HTERT RPE-1 (cell line): ENCODE measurements around the gene SH3RF3.
"Not testable (repeated sequence)": the region's sequence is repeated elsewhere in the genome, so short reads cannot be mapped to it uniquely, and the experiment has no call there.

Experiments
- in situ Hi-C: fragments of 300-500 bp; cut with MboI; formaldehyde crosslinking; loops from 4 replicates; pipeline ENCODE4 v1.14.3; 2020; ENCODE audit warnings: low sequenced_read_pairs

SH3RF3 gene

DNA sequence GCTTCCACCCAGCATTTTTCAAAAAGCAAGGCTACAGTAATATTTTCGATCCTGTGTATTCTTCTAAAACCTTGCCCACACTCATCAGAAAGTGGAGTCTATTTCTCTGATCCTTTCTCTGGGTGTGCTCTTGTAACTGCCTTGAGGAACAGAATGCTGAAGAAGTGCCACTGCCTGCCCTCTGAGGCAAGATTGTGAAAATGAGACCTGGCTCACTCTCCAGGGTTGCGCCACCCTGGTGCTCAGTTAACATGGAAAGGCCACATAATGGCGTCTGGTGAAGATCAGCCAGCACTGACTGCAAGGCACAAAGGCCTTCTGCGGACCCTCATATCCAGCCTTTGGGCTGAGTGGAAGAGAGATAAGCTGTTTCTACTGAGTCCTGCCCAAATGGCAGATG, 11.2 kb upstream of the SH3RF3 start:
- in situ Hi-C loops = no loop called here

DNA sequence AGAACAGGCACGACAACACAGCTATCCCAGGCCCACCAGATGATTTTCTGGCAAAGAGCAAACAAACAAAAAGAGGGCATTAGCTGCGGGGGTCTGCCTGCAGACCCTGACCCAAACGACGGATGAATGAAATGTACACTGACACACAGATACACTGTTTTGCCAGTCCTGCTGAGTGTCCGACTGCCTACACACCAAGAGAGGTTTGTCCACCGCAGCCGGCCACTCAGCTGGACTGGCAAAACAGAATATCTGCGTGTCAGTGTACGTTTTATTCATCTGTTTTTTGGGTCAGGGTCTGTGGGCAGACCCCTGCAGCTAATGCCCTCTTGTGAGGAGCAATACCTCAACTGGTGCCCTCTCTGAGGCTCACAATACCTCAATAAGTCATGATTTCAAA, 10.7 kb upstream of the SH3RF3 start:
- in situ Hi-C loops = no loop called here

DNA sequence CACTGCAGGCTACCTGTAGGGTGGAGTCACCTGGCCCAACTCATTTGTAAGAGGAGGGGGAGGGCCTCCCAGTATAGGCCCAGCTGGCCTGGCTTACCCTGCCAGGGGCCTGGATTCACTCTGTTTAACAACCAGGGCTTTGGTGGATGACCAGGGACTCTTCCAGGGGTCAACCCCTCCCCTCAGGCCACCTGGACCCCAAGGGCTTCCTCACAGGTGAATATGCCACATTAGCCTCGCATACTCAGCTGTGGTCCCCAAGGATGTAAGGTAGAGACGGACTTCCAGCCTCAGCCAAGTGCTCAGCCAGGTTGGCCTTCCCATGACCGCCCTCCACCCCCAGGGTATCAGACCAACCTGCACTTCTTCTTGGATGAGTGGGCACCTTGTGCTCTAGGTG, 8.8 kb upstream of the SH3RF3 start:
- in situ Hi-C loops = no loop called here

DNA sequence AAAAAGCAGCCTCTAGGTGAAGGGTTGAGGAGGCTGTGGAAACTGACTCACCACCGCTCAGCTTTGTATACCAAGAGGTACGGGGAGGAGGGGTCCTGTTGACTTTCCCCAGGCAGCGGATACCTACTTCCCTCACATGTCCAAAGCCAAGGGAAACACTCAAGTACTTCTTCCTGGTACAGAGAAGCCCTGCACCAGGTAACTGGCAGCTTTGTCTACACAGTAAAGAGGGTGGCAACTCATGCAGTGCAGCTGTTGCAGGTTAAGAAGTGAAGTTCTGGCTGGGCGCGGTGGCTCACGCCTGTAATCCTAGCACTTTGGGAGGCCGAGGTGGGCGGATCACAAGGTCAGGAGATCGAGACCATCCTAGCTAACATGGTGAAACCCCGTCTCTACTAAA, 8.3 kb upstream of the SH3RF3 start:
- in situ Hi-C loops = not testable (repeated sequence)

DNA sequence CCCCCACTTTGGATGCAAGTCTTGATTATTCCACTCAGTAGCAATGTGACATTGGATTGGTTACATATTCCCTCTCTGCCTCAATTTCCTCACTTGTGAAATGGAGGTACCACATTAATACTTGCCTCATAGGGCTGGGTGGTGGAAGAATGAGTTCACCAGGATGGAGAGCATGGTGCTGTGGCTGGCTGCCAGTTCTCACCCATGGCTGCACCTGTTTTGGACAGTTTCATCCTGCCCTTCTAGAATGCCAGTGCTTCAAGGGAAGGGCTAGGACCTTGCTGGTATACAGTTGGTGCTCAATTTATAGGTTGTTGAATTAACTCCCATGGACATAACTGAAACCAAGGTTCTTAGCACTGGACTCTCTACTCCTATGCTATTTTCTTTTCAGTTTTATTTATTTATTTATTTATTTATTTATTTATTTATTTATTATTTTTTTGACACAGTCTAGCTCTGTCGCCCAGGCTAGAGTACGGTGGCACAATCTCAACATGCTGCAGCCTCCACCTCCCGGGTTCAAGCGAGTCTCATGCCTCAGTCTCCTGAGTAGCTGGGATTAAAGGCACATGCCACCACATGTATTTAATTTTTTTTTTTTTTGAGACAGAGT, 5.3 kb upstream of the SH3RF3 start:
- in situ Hi-C loops = no loop called here

DNA sequence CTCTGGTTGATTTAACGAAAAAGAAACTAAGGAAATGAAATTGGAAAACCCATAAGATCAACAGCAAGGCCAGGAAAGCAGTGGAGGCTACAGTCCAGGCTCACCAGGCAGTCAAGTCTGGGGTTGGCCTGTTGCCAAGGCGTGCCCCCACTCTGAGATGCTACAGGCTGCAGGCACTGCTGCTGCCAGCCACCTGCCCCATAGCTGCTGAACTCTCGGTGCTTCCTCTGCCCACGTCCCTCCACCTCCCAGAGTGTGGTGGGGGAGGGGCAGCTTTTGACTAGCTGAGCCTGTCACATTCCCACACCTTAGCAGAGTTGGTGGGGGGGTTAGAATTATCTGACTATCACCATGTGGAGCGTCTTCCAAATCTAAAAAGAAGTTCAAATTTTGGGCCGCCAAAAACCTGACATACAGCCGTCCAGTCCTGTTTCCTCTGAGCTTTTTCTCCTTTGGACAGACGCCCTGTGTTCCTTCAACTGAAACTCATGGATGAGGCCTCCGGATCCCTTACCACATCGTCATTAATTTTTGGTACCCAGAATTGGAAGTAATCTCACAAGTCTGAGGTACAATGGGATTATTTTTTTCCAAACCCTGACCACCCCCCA, 3.9 kb upstream of the SH3RF3 start:
- in situ Hi-C loops = no loop called here

DNA sequence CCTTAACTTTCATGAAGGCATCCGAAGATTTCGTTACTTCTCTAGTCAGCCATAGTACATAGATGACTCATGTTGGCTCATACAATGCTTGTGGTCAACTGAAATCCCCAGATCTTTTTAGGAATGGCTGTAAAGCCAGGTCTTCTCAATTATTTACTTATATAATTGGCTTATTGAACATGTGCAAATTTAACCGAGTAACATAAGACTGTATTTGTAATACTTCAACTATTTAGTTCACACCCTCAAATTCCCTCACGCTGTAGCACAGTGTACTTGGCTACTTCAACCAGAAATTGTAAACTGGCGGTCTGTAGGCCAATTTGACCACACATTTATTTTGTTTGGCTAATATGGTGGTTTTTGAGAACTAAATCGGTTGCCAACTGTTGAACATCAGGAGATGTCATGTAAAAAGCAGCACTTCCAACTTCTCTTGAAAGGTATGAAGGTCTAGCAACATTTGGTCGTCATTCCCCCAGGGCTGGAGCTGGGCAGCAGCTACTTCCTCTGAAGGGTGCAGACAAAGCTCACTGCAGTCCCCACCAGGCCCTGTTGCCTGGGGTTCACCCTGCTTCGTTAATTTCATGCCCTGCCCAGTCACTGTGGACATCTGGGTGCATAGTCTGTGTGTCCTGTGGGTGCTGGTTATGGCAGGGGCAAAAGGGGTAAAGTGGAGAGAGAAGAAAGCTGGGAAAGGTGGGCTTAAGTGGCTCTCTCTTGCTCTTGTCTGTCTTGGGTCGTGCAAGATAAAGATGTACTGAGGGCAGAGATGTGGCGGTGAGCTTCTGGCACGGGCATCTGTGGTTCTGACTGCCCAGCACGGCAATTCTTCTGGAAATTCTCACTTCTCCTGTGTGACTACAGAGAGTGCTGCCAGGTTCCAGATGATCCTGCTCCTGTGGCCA, 3.2 kb upstream of the SH3RF3 start:
- in situ Hi-C loops = no loop called here

DNA sequence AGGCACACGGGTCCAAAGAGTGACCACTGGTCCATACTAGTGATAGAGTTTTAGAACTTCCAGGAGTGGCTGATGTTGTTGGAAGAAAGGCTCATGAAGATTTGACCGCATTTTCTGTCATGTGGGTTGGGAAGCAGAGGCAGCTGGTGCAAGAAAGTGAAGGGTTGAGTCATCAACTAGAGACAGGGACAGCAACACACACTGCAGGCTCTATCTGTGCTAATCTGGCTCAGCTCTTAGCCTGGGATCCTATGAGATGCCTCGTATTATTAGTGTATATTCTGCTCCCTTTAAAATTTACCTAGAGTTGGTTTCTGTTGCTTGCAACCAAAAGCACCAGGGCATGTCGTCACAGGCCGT, 2.5 kb upstream of the SH3RF3 start:
- in situ Hi-C loops = no loop called here

DNA sequence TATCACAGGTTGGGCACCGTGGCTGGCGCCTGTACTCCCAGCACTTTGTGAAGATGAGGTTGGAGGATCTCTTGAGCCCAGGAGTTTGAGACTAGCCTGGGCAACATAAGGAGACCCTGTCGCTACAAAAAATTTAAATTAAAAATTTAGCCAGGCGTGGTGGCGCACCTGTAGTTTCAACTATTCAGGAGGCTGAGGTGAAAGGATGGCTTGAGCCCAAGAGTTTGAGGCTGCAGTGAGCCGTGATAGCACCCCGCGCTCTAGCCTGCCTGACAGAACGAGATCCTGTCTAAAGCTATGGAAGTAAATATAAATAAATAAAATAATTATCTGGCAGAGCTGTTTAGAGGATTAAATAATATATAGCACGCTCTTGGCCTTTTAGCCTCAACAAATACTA, 1.4 kb upstream of the SH3RF3 start:
- in situ Hi-C loops = no loop called here

DNA sequence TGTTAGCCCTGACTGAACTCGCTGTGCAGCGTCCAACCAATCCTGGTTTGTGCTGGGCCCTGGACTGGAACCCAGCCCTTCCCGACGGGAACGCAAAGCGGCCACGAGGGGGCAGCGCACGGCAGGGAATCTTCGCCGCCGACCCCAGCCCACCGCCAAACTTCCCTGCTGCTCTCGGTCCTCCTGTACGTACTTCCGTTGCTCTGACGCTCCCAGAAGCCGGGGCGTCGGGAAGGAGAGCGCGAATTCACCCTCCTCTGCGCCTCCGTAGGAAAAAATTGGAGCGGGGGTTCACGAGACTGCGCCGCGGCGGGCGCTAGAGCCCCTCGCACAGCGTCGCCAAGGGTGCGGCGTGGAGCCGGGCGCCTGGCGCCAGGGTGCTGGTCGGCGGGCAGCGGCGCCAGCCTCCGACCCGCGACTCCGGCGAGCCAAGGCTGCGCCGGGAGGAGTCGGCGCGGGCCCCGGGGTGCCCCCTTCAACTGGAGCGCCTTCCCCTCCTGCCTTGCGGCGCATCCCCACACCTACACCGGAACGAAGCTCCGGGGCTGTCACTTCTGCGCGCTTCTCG, 873 bp upstream of the SH3RF3 start:
- in situ Hi-C loops = no loop called here

DNA sequence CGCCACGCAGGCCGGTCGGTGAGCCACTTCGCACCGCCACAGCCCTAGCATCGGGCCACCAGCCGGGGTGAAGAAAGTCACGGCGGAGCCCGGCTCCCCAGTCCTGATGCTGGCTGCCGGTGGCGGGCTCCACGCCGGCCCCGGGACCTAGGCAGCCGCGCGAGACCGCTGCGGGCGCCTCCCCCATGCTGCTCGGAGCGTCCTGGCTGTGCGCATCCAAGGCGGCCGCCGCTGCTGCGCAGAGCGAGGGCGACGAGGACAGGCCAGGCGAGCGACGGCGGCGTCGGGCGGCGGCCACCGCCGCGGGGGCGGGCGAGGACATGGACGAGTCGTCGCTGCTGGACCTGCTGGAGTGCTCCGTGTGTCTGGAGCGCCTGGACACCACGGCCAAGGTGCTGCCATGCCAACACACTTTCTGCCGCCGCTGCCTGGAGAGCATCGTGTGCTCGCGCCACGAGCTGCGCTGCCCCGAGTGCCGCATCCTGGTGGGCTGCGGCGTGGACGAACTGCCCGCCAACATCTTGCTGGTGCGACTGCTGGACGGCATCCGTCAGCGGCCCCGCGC, 433 bp downstream of the SH3RF3 start:
- in situ Hi-C loops = no loop called here

DNA sequence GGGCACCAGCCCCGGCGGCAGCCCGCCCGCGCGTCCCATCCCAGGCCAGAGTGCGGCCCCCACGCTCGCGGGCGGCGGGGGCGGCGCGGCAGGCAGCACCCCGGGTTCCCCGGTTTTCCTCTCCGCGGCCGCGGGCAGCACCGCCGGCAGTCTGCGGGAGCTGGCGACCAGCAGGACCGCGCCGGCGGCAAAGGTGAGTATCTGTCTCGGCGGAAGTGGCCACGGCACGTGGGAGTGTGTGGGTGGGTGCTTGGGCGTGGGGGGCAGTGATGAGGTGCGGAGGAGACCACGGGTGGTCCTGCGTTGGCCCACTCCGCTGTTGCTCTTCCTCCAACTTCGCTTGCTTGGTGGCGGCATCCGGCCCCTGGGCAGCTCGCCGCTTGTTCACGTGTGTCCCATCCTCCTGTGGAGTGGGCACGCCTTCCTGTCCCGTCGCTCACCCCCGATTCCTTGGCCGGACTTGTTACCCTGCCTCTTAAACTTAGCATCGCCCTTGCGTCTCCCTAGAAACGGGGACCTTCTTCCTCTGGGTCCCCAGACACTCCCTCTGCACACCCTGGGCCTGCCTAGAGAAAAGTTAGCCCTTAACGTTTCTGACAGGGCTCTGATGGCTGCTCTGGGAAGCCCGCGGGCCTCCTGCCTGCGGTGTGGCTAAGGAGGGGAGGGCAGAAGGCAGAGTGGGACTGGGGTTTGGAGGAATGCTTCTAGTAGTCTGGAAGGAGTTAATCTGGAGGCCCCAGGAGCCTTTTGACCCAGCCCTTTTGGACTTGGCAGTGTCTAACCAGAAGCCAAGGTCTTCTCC, 1.1 kb downstream of the SH3RF3 start:
- in situ Hi-C loops = no loop called here

DNA sequence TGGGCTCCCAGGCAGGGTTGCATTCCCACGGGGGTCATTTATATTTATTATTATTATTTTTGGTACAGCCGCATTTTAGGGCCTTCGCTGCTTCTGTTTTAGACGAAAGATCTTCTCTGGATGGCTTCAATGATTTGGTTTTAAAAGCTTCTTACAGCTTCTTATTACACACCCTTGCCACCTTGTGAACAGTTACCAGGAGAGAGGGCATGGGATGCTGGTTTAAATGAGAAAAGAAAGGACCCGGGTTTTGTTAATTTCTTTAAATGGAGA, 1.7 kb downstream of the SH3RF3 start:
- in situ Hi-C loops = no loop called here

DNA sequence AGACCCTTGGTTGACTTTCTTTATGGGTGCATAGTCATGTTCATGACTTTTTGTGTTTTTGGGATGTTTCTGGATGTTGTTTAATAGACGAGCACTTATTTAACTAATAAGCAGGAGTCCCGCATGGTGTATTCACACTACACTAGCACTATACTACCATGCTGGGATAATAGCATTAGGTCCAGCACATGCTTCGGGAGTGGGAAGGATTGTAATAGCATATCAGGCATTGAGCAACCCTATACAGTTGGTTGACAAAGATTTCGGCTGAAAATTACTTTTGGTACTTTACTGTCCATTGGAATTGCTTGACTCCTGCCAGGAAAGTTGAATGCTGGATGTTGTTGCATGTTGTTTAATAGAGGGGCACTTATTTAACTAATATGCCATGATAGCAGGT, 2.8 kb downstream of the SH3RF3 start:
- in situ Hi-C loops = no loop called here

DNA sequence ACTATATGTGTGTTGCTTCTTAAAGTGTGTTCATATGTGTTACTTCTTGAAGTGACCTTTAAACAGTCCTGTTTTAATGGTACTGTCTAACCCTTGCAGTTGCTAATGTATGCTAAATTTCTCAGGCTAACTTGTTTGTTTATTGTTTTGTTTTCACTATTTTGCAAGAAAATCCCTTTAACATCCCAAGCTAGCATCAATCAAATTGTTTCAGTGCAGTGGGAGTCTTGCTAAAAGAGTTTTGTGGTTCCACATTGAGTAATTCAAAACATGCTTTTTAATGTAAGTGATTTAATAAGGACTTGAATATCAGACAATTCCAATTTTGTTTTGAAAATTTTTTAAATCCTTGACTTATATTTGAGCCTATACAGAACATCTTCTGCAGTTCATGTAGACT, 3.6 kb downstream of the SH3RF3 start:
- in situ Hi-C loops = no loop called here

DNA sequence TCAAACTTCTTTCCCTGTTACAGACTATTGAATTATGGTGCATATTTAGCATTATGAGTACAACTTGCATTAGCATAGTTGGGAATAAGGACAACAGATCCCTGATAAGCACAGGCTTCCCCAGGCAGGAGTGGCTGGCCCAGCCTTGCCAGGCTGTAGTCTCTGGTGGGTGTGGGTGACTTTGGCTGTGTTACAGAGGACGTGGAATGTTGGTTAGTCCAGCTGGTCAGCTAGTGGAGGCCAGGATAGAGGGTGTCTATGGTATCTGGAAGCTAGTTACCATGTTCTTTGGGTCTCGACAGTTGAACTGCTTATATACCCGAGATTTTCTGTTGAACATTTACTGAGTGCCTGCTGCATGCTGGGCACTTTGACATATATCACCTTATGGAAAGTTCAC, 4.7 kb downstream of the SH3RF3 start:
- in situ Hi-C loops = no loop called here

DNA sequence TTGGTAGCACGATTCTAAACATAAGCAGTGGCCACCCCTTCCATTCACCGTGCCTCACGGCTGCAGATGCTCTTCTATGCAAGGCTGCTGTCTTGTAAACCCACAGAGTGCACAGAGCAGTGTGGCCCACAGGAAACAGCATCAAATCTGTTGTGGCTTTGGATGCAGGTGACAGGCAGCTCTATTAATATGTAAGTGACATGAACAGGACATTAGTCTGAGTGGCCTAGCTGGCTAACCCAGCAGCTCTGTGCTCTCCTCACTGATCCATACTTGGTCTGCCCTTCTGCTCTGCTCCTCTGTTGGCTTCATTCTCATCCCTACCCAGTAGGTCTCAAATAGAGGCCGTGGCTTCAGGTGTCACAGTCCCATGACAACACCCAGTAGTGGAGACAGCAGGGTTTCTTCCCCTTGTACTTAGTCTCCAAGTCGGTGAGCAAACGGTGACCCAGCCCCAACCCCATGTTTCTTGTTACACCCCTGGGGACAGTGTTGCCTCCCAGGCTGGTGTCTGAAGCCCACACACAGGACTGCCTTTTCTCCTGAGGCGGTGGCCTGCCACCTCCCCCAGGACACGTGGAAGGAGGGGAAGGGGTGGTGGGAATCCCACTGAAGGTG, 5.8 kb downstream of the SH3RF3 start:
- in situ Hi-C loops = no loop called here

DNA sequence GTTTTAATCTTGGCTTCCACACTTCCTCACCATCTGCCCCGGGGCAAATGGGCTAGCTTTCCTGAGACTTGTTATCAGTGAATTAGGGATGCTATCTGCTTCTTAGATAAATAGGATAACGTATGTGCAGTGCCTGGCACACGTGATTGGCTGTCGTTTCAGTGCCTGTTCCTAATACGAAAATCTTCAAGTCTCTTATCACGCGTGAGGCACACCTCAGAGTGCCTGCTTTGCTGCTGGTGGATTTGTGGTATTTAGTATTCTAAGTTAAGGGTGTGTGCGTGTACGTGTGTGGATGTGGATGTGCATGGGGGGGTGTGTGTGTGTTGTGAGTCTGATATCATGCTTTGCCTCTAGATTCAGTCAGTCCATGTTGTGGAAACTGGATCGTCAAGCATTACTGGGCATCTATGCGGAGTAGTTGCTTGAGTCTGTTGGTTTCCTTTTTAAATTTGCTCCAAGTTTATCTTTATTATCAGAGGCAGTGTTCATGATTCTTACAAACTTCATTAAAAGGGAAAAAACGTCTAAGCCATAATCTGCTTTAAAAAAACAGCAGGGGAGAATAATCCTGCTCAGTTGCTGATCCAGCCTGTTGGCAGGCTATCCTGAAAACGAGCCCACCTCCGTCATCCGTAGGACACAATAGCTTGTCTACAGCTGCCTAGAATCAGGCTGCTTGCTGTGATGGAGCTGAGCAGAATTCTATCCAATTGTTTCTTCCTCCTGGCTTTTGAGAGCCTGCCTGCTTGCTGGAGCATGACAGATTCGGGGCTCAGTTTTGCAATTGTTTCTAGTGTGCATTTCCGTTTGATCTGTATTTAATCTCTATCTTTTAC, 6.6 kb downstream of the SH3RF3 start:
- in situ Hi-C loops = no loop called here

DNA sequence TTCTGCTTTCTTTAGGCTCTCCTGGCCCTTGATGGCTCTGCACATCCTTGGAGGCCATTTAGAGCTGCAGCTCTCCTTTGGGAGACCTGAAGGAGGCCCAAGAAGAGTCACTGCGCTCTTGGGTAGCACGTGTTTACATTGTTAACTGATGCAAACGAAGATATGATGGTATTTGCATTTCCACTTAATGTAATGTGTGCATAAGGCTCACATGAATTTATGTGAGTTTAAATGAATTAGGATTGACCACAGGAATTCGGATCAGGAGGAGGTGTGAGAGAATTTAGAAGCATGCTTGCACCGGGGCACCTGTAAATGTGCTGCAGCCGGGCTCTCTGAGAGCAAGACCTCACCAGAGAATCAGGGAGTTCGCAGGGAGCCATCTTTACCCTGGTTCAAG, 7.5 kb downstream of the SH3RF3 start:
- in situ Hi-C loops = no loop called here

DNA sequence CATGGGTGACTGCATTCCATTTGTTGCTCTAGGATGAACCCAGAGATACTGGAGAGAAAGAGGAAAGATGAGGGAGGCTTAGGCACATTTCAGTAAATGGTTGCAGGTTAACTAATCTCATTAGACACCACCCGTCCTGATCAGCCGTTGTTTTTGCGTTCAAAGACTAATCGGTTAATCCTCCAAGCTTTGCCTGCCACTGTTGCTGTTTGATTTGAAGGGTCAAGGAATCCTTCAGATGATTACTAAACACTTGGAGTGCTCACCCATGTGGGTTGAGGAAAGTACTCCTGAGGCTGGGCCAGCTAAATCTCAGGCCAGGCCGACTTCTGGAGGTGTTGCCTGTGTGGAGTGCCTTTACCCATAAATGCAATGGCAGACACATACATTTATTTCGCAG, 8.6 kb downstream of the SH3RF3 start:
- in situ Hi-C loops = no loop called here
